Endothelial cell of umbilical vein (primary cell): Measurements from ENCODE around the gene DMRT3. TPM values are rescaled to one million over a fixed set of nuclear protein-coding genes. Genes with fewer than 3 reads are reported as not detected.

ENCODE experiments used
- BruUV-seq: library from RNA; stranded (reverse); fragments of 400-500 nt; replicated peaks from 2 replicates; lab custom pipeline; 2021; lab: Mats Ljungman, UMichigan
- CTCF ChIA-PET: fragments of 300-600, 350-600 bp; sonication (Branson Sonifier 250); formaldehyde crosslinking; loops from one replicate; lab custom pipeline; 2021; ENCODE audit warnings: antibody characterized with exemption, inconsistent platforms; lab: Charles Lee
- POLR2A ChIA-PET: fragments of 300-600, 350-600 bp; sonication (Branson Sonifier 250); formaldehyde crosslinking; loops from one replicate; lab custom pipeline; 2021; ENCODE audit warnings: antibody characterized with exemption, inconsistent platforms; lab: Charles Lee
- DNase-seq: peaks from one replicate; pipeline ENCODE4 v3.0.0-alpha.2; 2011; ENCODE audit warnings: low read depth, low spot score
- FAIRE-seq: peaks from 2 replicates; lab custom pipeline; 2011; peaks lifted over from hg19 to GRCh38; lab: Jason Lieb, UNC
- H2AFZ ChIP-seq: 2 replicates; pipeline ENCODE4 v1.6.0; 2012; ENCODE audit warnings: low read depth, low read length, control low read depth, inconsistent platforms
- H3K27ac ChIP-seq: 2 replicates; pipeline ENCODE4 v1.5.1; 2011; ENCODE audit warnings: low read depth, mild to moderate bottlenecking, control low read depth, low read length, moderate library complexity; ENCODE audit not compliant: insufficient read depth
- H3K27me3 ChIP-seq, 2 experiments: 2 replicates each; pipeline versions ENCODE4 v1.6.0 to v1.6.1; 2011; ENCODE audit warnings: low read length in 2 of 2, mixed read lengths in 1 of 2; ENCODE audit not compliant: control insufficient read depth in 2 of 2, insufficient read depth in 2 of 2
- H3K36me3 ChIP-seq, 2 experiments: 2 replicates in 1 of 2; 3 replicates in 1 of 2; pipeline ENCODE4 v1.5.1; 2011; ENCODE audit warnings: low read length in 2 of 2, mild to moderate bottlenecking in 1 of 2, moderate library complexity in 1 of 2; ENCODE audit not compliant: control insufficient read depth in 2 of 2, insufficient read depth in 2 of 2; ENCODE audit errors: extremely low read depth in 1 of 2
- H3K4me1 ChIP-seq: 3 replicates; pipeline ENCODE4 v1.5.1; 2011; ENCODE audit warnings: mild to moderate bottlenecking, low read length; ENCODE audit not compliant: control insufficient read depth, insufficient read depth; ENCODE audit errors: extremely low read depth
- H3K4me2 ChIP-seq: 2 replicates; pipeline ENCODE4 v1.6.1; 2011; ENCODE audit warnings: low read length, control low read depth, mixed read lengths; ENCODE audit not compliant: insufficient read depth
- H3K4me3 ChIP-seq, 3 experiments: fragments of 200-600 bp in 1 of 3; sonication (generic), shearing (Covaris generic) in 1 of 3; replicated peaks in 1 of 3; 2 replicates each; pipeline ENCODE4 v1.5.1; 2011 to 2016; ENCODE audit warnings: control low read depth in 3 of 3, low read length in 3 of 3, mild to moderate bottlenecking in 2 of 3, inconsistent platforms in 1 of 3, low read depth in 1 of 3, moderate library complexity in 1 of 3; ENCODE audit not compliant: insufficient read depth in 1 of 3
- H3K79me2 ChIP-seq: 2 replicates; pipeline ENCODE4 v1.6.0; 2012; ENCODE audit warnings: low read length, inconsistent platforms; ENCODE audit not compliant: control insufficient read depth, insufficient read depth
- H3K9ac ChIP-seq: replicated peaks from 2 replicates; pipeline ENCODE3; 2011; ENCODE audit warnings: low read length, control low read depth; ENCODE audit not compliant: insufficient read depth; ENCODE audit errors: extremely low read depth
- H3K9me1 ChIP-seq: replicated peaks from 3 replicates; pipeline ENCODE4 v1.6.0; 2011; ENCODE audit warnings: mild to moderate bottlenecking, low read length; ENCODE audit not compliant: control insufficient read depth, insufficient read depth; ENCODE audit errors: extremely low read depth
- H3K9me3 ChIP-seq: replicated peaks from 2 replicates; pipeline ENCODE4 v1.5.1; 2012; ENCODE audit warnings: low read length, inconsistent platforms; ENCODE audit not compliant: control insufficient read depth, insufficient read depth
- H4K20me1 ChIP-seq: replicated peaks from 2 replicates; pipeline ENCODE3; 2011; ENCODE audit warnings: mild to moderate bottlenecking, low read length; ENCODE audit not compliant: control insufficient read depth, insufficient read depth; ENCODE audit errors: extremely low read depth
- CTCF ChIP-seq, 2 donors: IDR thresholded peaks; 1 replicate in 1 of 2; 2 replicates in 1 of 2; pipeline ENCODE4 v1.5.1; 2011; ENCODE audit warnings: low read length in 2 of 2, mild to moderate bottlenecking in 2 of 2, moderate library complexity in 2 of 2, control low read depth in 1 of 2, inconsistent platforms in 1 of 2, low read depth in 1 of 2; ENCODE audit not compliant: insufficient read depth in 1 of 2; ENCODE audit errors: extremely low read depth in 1 of 2
- EZH2 ChIP-seq: IDR thresholded peaks from 2 replicates; pipeline ENCODE4 v1.6.1; 2012; ENCODE audit warnings: borderline replicate concordance, low read depth, mild to moderate bottlenecking, moderate library complexity, low read length, inconsistent platforms; ENCODE audit not compliant: severe bottlenecking
- FOS ChIP-seq: IDR thresholded peaks from 2 replicates; pipeline ENCODE4 v1.6.1; 2011; ENCODE audit warnings: mild to moderate bottlenecking, low read length, moderate library complexity, borderline replicate concordance; ENCODE audit not compliant: insufficient read depth
- GATA2 ChIP-seq: IDR thresholded peaks from 2 replicates; pipeline ENCODE4 v1.7.0; 2011; ENCODE audit warnings: low read depth, mild to moderate bottlenecking, moderate library complexity, mixed read lengths, low read length; ENCODE audit not compliant: insufficient read length, insufficient read depth
- JUN ChIP-seq: IDR thresholded peaks from 2 replicates; pipeline ENCODE4 v1.6.1; 2011; ENCODE audit warnings: borderline replicate concordance, low read depth; ENCODE audit not compliant: insufficient read length, insufficient read depth
- MAX ChIP-seq: IDR thresholded peaks from 2 replicates; pipeline ENCODE4 v1.6.1; 2011; ENCODE audit not compliant: insufficient read depth, insufficient read length
- MYC ChIP-seq: IDR thresholded peaks from one replicate; pipeline ENCODE4 v1.6.1; 2011; ENCODE audit warnings: mild to moderate bottlenecking, low read depth, low read length
- POLR2A ChIP-seq: IDR thresholded peaks from 2 replicates; pipeline ENCODE4 v1.6.1; 2012; ENCODE audit warnings: low read depth, mild to moderate bottlenecking, control low read depth, low read length
- POLR2AphosphoS5 ChIP-seq: IDR thresholded peaks from 2 replicates; pipeline ENCODE4 v1.6.1; 2012; ENCODE audit warnings: low read depth, mild to moderate bottlenecking, control low read depth, low read length, moderate library complexity; ENCODE audit not compliant: insufficient read depth
- dilution Hi-C: fragments of 300-500 bp; cut with MboI; formaldehyde crosslinking; loops from one replicate; pipeline ENCODE4 v1.15.0; 2019; ENCODE audit warnings: low sequenced_read_pairs; ENCODE audit not compliant: extremely low pct_ligation_motif_present
- intact Hi-C: fragments of 100-400 bp; cut with micrococcal nuclease; formaldehyde crosslinking; loops from one replicate; pipeline ENCODE4 v1.10.0; 2022
- polyA plus RNA-seq, 4 experiments: library from polyadenylated mRNA; depleted of rRNA in 3 of 4; stranded (reverse) in 3 of 4; unstranded in 1 of 4; fragments of >200 nt; gene quantifications; 2 replicates each; pipeline versions ENCODE4 v1.2.1 to v1.2.3, GENCODE V29; 2011 to 2012; ENCODE audit warnings: missing spikeins in 1 of 4
- total RNA-seq: library from RNA; stranded (reverse); gene quantifications from 2 replicates; pipeline ENCODE4 v1.2.3, GENCODE V29; 2021

DMRT3 gene
- total and polyA plus RNA-seq, 2 donors (not counting 3 experiments of a cell fraction or from before 2014, with no cell fraction given), result not detected

- intact Hi-C loops, result no loop called here
- DNase-seq, result no peak
- dilution Hi-C loops, result no loop called here
- Histone ChIP-seq H4K20me1 (no peaks in the 10 kb centered on the region), H3K4me3 (no peak overlapping the region), H3K4me1 (no peaks in the 10 kb centered on the region), H3K9ac (no peak overlapping the region), H3K4me2 (no peak overlapping the region), H3K9me1 (no peaks in the 10 kb centered on the region), H3K9me3 (no peaks in the 10 kb centered on the region), H3K27ac (no peak overlapping the region), H3K79me2 (no peaks in the 10 kb centered on the region), H3K27me3 (peaks cover 52 to 81% of the 10 kb centered on the region in 2 experiments), H3K36me3 (no peaks in the 10 kb centered on the region), H2AFZ (no peak overlapping the region)
- POLR2A ChIA-PET, result no interaction called here
- CTCF ChIA-PET, result interaction anchor here (1.3 kb wide), 1 partner anchor 38 kb away, joined by 3 read pairs; no protein-coding TSS in a partner anchor
- BruUV-seq, result no TSS peak
- FAIRE-seq, result no peak
- TF ChIP-seq MAX, result no peak
- TF ChIP-seq POLR2A, result no peak
- no peak for TF ChIP-seq EZH2
- TF ChIP-seq MYC, result no peak
- no peak for TF ChIP-seq FOS
- no peak for TF ChIP-seq GATA2
- TF ChIP-seq JUN, result no peak
- TF ChIP-seq POLR2AphosphoS5, result no peak
- no peak for TF ChIP-seq CTCF (IDR thresholded peaks at IDR 0.05; ENCODE audit: extremely low read depth in 1 of 2, insufficient read depth in 1 of 2, low read depth in 1 of 2, low read length in 2 of 2)
Measured at GRCh38 chr9:967436-967835, 9.0 kb upstream of the DMRT3 start.
